ENCODE measurements around the gene RFC1.
"Not testable (repeated sequence)": the region's sequence is repeated elsewhere in the genome, so short reads cannot be mapped to it uniquely, and the experiment has no call there.

Gene RFC1, protein sequence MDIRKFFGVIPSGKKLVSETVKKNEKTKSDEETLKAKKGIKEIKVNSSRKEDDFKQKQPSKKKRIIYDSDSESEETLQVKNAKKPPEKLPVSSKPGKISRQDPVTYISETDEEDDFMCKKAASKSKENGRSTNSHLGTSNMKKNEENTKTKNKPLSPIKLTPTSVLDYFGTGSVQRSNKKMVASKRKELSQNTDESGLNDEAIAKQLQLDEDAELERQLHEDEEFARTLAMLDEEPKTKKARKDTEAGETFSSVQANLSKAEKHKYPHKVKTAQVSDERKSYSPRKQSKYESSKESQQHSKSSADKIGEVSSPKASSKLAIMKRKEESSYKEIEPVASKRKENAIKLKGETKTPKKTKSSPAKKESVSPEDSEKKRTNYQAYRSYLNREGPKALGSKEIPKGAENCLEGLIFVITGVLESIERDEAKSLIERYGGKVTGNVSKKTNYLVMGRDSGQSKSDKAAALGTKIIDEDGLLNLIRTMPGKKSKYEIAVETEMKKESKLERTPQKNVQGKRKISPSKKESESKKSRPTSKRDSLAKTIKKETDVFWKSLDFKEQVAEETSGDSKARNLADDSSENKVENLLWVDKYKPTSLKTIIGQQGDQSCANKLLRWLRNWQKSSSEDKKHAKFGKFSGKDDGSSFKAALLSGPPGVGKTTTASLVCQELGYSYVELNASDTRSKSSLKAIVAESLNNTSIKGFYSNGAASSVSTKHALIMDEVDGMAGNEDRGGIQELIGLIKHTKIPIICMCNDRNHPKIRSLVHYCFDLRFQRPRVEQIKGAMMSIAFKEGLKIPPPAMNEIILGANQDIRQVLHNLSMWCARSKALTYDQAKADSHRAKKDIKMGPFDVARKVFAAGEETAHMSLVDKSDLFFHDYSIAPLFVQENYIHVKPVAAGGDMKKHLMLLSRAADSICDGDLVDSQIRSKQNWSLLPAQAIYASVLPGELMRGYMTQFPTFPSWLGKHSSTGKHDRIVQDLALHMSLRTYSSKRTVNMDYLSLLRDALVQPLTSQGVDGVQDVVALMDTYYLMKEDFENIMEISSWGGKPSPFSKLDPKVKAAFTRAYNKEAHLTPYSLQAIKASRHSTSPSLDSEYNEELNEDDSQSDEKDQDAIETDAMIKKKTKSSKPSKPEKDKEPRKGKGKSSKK

DNA sequence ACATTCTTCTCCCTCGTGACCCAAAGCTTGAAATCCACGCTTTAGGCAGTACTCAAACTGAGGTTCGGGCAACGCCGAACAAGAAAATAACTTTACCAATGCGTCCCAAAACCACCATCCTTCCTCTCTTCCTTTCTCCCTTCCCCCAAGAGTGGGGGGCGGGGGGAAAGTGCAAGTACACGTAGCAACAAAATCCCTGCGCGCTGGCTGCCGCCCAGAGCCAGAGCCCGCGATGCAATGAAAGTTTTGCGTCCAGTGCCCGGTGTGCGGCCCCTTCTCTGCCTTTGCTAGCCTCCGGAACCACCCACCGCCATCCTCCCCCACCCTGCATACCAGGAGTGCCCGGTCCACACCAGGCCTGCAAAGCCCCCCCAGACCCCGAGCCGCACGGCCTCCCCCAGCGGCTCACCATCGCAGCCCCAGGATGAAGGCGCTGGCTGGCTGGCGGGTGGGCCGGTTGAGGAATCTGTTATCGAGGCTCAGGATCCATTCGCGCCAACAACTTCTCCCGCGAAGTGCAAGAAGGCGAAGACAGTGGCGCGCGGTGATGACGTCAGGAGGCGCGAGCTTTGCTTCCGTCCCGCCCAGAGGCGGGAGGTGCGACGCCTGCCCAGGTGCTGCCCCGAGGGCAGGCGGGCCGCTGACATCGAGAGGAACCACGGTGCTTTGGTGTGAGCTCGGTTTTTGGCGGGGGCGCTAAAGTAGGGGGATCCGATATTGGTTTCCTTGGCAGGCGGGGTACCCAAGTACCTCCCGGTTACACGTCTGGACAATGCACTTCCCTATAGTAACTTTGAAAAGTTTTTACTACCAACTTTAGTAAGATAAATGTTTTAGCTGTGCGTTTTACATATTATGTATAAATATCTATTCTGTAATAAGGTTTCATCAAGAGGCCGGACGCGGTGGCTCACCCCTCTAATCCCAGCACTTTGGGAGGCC is at the start of gene RFC1:
TSS of gene RFC1 (minus strand) at position 533 of the 942 bp plus-strand sequence. CDS start at position 412, 121 bp downstream.
- DNase-seq (ENCODE audit: low spot score), result peak; percentile 92

DNA sequence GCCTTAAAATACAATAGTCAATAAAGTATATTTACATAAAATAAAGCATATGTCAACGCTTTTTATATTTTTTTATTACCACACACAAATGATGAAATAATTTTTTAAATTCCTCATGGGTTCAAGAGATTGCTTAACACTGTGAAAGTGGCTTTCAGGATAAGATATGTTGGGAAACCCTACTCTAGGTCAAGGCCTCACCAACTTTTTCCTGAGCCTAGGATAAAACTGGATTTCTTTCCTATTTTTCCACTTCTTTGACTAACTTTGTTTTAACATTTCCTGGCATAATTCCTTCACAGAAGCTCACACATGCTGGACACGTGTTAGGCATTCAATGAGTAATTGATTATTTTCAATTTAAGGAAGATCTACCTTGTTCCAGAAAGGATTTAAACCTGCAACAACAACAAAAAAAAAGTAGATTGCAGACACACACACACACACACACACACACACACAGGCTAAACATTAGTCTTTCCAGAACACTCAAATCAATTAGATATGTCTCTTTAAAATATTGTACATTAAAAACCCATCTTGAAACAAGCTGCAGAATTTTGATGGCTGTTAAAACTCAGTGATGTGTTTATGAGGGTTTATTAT is 49.6 kb upstream of the RFC1 start:
- DNase-seq (ENCODE audit: low spot score), result no peak

DNA sequence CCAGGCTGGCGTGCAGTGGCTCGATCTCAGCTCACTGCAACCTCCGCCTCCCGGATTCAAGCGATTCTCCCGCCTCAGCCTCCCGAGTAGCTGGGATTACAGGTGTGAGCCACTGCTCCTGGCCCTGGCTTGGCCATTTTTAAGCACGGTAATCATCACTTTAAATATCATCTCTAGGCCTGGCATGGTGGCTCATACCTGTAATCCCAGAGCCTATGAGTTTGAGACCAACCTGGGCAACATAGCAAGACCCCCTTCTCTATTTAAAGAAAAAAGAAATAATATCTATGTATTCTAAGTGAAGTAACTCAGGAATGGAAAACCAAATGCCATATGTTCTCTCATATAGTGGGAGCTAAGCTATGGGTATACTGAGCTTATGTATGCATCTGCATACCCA is 45.4 kb upstream of the RFC1 start:
- DNase-seq (ENCODE audit: low spot score), result not testable (repeated sequence)

DNA sequence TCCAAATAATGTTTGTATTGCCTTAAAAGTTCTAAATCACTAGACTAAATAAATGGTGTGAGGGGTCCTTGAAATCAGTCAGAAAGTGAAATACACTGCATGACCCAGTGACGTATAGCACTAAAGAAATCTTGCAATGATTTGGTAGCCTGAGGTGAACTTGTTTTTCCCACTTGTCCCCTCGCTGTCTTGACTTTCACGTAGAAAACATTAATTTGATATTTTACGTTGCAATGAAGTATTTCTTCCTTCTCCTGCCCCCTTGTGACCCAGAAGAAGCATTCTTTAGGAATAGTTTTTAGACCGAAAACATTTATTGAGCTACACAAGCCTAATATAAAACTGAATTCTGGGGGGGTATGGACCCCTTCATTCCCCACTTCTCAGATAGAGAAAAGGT is 44.3 kb upstream of the RFC1 start:
- DNase-seq (ENCODE audit: low spot score), result no peak

DNA sequence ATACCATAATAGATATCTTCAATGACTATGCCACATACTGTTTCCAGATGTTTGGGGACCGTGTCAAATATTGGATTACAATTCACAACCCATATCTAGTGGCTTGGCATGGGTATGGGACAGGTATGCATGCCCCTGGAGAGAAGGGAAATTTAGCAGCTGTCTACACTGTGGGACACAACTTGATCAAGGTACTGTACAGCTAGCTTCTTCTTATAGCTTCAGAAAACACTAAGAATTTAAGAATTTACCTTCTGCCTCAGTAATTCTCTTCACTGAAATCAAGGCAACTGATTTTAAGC is 41.4 kb upstream of the RFC1 start:
- no peak for DNase-seq (ENCODE audit: low spot score)

DNA sequence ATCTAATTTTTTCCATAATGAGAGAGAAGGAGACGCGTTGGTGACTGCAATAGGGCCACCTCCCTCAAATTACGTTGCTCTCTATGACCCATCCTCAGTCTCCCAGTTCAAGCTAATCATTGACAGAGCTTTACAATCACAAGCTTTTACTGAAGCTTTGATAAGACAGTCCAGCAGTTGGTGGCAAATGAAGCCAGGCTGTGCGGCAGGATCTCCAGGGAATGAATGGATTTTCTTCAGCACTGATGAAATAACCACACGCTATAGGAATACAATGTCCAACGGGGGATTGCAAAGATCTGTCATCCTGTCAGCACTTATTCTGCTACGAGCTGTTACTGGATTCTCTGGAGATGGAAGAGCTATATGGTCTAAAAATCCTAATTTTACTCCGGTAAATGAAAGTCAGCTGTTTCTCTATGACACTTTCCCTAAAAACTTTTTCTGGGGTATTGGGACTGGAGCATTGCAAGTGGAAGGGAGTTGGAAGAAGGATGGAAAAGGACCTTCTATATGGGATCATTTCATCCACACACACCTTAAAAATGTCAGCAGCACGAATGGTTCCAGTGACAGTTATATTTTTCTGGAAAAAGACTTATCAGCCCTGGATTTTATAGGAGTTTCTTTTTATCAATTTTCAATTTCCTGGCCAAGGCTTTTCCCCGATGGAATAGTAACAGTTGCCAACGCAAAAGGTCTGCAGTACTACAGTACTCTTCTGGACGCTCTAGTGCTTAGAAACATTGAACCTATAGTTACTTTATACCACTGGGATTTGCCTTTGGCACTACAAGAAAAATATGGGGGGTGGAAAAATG is 40.8 kb upstream of the RFC1 start, which contains the start of gene KLB:
TSS of gene KLB (plus strand) at position 168 of the 821 bp plus-strand sequence. CDS start at position 188, 20 bp downstream.
- DNase-seq (ENCODE audit: low spot score), result peak; percentile 53

DNA sequence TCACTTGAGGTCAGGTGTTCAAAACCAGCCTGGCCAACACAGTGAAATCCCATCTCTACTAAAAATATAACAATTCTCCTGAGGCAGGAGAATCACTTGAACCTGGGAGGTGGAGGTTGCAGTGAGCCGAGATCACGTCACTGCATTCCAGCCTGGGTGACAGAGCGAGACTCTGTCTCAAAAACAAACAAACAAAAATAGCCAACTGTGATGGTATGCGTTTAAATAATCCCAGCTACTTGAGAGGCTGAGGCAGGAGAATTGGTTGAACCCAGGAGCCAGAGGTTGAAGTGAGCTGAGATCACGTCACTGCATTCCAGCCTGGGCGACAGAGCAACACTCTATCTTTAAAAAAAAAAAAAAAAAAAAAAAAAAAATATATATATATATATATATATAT is 35.5 kb upstream of the RFC1 start:
- peak; percentile 48 for DNase-seq (ENCODE audit: low spot score)

DNA sequence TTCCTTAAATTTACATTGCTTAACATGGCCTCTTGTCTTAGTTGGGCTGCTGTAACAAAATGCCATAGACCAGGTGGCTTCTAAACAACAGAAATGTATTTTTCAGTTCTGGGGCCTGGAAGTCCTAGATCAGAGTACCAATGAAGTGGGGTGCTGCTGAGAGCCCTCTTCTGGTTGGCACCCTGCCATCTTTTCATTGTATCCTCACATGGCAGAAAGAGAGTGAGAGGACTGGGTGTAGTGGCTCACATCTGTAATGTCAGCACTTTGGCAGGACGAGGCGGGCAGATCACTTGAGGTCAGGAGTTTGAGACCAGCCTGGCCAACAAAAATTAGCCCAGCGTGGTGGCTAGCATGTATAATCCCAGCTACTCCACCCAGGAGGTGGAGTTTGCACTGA is 28.5 kb upstream of the RFC1 start:
- no peak for DNase-seq (ENCODE audit: low spot score)

DNA sequence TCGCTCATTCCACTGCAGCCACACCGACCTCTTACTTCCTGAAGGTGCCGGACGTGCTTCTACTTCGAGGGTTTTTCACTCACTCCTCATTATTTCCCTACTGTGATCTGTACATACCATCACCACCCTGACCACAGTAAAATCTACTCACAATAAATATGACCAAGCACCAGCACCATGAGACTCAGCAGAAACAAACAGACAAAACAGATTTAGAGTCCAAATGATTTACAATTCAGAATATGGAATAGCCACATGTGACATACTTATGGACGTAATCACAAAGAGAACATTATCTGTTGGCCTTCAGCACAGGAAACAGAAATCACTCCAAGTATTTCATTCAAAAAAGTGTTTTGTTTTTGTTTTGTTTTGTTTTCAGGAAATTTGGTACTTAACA is 24.4 kb upstream of the RFC1 start:
- DNase-seq (ENCODE audit: low spot score), result no peak

DNA sequence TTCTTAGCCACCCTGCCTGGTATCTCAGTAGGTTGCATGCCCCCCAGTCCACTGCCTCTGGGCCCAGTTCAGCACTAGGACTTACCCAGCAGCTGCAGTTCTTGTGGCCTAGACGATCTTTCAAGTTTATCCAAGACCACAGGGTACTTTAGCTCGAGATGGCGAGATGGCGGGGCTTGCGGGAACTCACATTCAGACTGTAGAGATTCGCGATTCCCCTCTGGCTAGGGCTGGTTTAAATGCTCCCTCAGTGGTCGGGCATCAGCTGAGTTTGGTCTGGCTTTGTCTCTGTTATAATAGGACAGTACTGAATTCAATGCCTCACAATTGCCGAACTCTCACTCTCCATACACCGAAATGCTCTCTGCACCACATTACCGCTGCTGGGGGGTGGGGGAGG is 18.4 kb upstream of the RFC1 start:
- no peak for DNase-seq (ENCODE audit: low spot score)

DNA sequence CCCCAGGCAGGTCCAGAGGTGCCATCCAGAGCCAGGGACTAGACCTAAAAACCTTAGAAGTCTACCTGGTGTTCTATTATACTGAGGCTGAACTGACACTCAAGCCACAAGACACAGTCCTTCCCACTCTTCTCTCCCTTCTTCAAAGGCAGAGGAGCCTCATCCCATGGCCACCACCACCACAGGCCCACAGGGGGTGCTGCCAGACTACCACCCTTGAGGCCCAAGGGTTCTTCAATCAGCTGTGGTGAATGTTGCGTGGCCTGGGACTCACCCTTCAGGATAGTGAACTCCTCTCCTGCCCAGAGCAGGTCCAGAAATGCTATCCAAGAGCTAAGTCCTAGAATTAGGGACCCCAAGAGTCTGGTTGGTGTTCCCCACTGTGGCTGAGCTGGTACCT is 17.5 kb upstream of the RFC1 start:
- DNase-seq (ENCODE audit: low spot score), result no peak

DNA sequence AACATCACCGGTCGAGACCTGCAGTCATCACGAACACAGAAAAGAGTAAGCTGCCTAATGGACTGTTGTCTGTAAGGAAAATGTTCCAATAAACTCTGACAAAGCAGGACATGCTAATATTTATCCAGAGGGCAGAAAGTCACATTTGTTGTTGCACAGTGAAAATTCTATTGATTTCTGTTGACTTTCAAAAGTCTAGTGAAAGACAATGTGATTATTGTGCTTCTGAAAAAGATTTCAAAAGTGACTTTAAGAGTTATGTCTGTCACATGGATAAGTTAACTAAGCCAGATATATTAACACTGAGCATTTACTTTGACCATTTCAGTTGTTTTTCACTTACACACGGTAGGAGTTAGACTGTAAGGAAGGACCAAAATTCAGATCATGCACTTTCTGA is 9.3 kb upstream of the RFC1 start:
- DNase-seq (ENCODE audit: low spot score), result no peak

DNA sequence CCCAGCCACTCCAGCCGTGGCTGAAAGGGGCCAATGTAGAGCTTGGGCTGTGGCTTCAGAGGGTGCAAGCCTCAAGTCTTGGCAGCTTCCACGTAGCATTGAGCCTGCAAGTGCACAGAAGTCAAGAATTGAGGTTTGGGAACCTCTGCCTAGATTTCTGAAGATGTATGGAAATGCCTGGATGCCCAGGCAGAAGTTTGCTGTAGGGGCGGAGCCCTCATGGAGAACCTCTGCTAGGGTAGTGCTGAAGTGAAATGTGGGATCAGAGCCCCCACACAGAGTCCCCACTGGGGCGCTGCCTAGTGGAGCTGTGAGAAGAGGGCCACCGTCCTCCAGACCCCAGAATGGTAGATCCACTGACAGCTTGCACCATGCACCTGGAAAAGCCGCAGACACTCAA is 5.0 kb upstream of the RFC1 start:
- DNase-seq (ENCODE audit: low spot score), result not testable (repeated sequence)

DNA sequence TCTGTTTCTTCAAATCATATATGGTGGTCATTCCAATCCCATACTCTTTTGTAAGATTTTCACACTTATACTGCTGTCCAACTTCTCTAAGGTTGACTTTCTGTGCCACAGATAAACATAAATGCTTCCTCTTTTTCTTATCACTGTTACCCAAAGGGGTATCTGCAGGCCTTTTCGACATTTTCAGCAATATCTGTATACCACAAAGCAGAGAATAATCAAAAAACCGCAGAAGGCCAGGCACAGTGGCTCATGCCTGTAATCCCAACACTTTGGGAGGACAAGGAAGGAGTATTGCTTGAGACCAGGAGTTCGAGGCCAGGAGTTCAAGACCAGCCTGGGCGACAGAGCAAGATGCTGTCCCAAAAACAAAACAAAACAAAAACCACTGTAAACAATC is 3.1 kb upstream of the RFC1 start:
- DNase-seq (ENCODE audit: low spot score), result no peak

DNA sequence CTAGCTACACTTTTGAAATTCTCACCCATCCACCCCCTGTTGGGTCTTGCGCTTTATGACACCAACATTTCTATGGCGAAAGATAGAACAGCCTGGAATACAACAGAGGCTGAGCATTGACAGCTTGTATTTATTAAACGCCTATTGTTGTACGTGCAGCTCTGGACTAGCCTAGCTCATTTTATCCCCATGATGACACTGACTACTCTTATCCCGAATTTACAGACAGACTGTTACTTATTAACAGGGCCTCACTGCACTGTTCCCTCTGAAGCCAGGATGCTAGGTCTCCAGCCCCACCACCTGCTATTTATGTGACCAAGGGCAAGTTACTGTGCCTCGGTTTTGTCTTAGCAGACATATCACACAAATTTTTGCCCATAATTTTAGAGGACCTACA is 1.0 kb upstream of the RFC1 start:
- peak; percentile 55 for DNase-seq (ENCODE audit: low spot score)

DNA sequence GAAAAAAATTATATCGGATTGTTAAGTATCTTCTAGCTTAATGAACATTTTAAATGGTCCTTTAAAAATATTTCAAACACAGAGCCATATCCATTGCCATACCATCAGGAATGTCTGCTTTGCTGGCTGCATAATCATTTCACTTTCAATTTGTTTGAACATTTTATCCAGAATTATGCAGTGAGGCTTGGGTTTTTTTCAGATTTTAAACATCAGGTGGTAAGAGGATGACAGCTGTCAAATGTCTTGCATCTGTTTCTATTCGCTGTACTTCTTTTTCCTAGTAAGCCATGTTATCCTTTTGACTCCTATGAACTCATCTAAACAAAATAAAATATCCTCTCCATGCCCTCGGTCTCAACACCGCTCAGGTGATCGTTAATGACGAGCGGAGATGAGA is 802 bp downstream of the RFC1 start:
- DNase-seq (ENCODE audit: low spot score), result no peak

DNA sequence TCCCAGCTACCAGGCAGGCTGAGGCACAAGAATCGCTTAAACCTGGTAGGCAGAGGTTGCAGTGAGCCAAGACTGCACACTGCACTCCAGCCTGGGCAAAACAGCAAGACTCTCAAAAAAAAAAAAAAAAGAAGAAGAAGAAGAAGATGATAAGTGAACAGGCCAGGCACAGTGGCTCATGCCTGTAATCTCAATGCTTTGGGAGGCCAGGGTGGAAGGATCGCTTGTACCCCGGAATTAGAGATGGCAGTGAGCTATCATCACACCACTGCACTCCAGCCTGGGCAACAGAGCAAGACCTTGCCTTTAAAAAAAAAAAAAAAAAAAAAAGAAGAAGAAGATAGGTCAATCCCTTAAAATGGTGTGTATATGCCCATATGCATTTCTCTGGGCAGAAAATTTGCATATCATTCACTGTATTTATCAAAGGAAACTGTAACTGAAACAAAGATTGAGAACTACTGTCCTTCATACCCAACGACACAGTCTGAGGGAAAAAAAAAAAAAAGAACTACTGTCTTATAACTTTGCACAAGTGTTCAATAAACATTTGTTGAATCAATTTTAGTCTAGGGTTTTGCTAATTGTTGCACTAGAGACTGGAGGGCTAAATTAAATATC is 2.3 kb downstream of the RFC1 start:
- no peak for DNase-seq (ENCODE audit: low spot score)

DNA sequence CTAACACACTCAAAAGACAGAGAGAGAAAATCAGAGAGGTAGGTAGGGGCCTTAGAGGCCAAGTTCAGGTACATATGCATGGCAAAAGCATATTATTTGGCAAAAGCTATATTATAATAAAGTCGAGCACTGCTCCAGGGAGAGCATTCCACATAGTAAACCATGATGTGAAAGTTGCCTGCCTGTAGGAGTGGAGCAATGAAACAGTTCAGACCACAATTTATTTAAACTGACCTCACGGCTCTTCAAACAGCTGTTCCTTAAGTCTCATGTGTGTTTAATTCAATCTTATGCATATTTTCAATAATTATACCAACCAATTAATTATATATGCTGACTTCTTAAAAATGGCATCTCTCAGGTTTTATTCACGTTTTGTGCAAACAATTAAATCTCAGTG is 3.3 kb downstream of the RFC1 start:
- no peak for DNase-seq (ENCODE audit: low spot score)

DNA sequence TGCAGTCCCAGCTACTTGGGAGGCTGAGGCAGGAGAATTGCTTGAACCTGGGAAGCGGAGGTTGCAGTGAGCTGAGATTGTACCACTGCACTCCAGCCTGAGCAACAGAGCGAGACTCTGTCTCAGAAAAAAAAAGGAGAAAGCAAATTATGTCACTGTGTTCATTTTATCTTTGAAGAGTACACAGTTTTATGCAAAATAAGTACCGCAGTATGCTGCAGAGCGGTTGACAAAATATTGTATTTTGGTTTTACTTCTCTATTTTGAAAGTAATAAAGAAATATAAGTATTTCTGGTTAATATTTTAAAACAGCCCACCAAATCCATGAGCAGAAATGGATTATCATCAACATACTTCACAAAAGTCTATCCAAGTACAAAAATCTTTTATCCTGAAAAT is 5.6 kb downstream of the RFC1 start:
- DNase-seq (ENCODE audit: low spot score), result not testable (repeated sequence)

DNA sequence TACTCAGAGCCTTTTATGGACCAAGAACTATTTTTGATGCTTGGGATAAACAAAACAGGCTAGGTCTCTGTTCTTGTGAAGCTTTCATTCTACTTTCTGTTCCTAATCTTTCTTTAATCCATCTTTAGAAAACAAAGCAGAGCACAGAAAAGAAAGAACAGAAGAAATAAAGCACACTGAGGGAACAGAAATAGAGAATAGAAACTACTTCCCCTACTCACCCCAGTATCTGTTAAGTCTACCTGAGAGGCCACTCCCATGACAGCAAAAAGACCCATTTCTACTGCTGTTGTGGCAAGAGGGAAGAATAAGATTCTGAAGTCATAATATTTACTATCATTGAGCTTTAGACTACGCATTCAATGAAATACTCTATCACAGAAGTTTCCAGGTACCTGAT is 9.2 kb downstream of the RFC1 start:
- DNase-seq (ENCODE audit: low spot score), result no peak
